Gastroesophageal sphincter (tissue), 3 donors: ENCODE data around the gene TCF7L1.

ENCODE experiments used
- EP300 ChIP-seq: sonication (generic); formaldehyde crosslinking; IDR thresholded peaks from one replicate; pipeline ENCODE4 v1.6.1; 2017; ENCODE audit warnings: antibody characterized with exemption, mild to moderate bottlenecking
- TF ChIP-seq, protein P1 (sequence below), 4 experiments: fragments of 200-600 bp in 2 of 4; fragments of 450-650 bp in 2 of 4; sonication (generic) in 1 of 4; IDR thresholded peaks; one replicate each; pipeline ENCODE4 v1.5.1; 2017 to 2019; ENCODE audit warnings: antibody characterized with exemption in 4 of 4, mild to moderate bottlenecking in 2 of 4, moderate library complexity in 2 of 4

DNA sequence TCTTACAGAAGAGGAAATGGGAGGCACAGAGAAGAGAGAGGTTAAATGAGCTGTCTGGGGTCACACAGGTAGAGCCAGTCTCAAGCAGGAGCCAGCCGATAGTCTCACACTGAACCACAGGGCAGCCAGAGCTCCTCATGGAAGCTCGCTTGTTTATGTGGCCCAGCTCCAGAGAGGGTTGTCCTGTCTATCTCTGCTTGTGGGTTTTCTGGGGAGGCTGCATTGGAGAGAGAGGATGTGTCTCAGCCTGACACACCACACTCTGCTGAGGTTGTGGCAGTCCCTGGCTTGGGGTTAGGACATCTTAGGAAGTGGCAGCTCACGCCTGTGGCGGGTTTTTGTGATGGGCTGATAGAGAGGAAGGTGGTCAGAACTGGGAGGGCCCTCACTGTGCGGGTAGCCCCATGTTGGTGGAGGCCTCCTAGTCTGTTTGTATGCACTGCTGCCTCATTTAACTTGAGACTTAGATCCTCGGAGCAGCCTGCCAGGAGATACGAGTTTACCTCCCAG, 52.3 kb downstream of the TCF7L1 start:
- TF ChIP-seq, protein P1, sequence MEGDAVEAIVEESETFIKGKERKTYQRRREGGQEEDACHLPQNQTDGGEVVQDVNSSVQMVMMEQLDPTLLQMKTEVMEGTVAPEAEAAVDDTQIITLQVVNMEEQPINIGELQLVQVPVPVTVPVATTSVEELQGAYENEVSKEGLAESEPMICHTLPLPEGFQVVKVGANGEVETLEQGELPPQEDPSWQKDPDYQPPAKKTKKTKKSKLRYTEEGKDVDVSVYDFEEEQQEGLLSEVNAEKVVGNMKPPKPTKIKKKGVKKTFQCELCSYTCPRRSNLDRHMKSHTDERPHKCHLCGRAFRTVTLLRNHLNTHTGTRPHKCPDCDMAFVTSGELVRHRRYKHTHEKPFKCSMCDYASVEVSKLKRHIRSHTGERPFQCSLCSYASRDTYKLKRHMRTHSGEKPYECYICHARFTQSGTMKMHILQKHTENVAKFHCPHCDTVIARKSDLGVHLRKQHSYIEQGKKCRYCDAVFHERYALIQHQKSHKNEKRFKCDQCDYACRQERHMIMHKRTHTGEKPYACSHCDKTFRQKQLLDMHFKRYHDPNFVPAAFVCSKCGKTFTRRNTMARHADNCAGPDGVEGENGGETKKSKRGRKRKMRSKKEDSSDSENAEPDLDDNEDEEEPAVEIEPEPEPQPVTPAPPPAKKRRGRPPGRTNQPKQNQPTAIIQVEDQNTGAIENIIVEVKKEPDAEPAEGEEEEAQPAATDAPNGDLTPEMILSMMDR (IDR thresholded peaks at IDR 0.05) = no peak
- no peak for TF ChIP-seq EP300
